HEK293 (cell line): Measurements from ENCODE around the gene SELENOO.
A peak's percentile ranks its signal among the peaks of the same experiment; 100 is the strongest.

Experiments used
- BCL11A ChIP-seq: fragments of 450-650 bp; formaldehyde crosslinking; IDR thresholded peaks from 2 replicates; pipeline ENCODE4 v1.5.1; 2016; ENCODE audit warnings: low read depth, missing biosample characterization, missing genetic modification characterization
- GLIS1 ChIP-seq: fragments of 450-650 bp; formaldehyde crosslinking; IDR thresholded peaks from 2 replicates; pipeline ENCODE4 v1.5.1; 2016; ENCODE audit warnings: missing biosample characterization, missing genetic modification characterization
- HIC1 ChIP-seq: fragments of 450-650 bp; formaldehyde crosslinking; IDR thresholded peaks from 2 replicates; pipeline ENCODE4 v1.5.1; 2016; ENCODE audit warnings: missing biosample characterization, missing genetic modification characterization
- HOXD13 ChIP-seq: sonication (generic); formaldehyde crosslinking; IDR thresholded peaks from 2 replicates; pipeline ENCODE4 v1.8.0; 2022; ENCODE audit warnings: missing genetic modification reagents, borderline replicate concordance
- KLF17 ChIP-seq: fragments of 450-650 bp; formaldehyde crosslinking; IDR thresholded peaks from 2 replicates; pipeline ENCODE4 v1.5.1; 2016; ENCODE audit warnings: missing biosample characterization, missing genetic modification characterization
- RBAK ChIP-seq: fragments of 450-650 bp; formaldehyde crosslinking; IDR thresholded peaks from 2 replicates; pipeline ENCODE4 v1.5.1; 2016; ENCODE audit warnings: missing biosample characterization, missing genetic modification characterization
- SP2 ChIP-seq: fragments of 450-650 bp; formaldehyde crosslinking; IDR thresholded peaks from 2 replicates; pipeline ENCODE4 v1.5.1; 2016; ENCODE audit warnings: missing biosample characterization, missing genetic modification characterization
- WT1 ChIP-seq: fragments of 450-650 bp; formaldehyde crosslinking; IDR thresholded peaks from 2 replicates; pipeline ENCODE4 v1.5.1; 2016; ENCODE audit warnings: missing biosample characterization, missing genetic modification characterization
- ZBTB17 ChIP-seq: fragments of 450-650 bp; formaldehyde crosslinking; IDR thresholded peaks from 2 replicates; pipeline ENCODE4 v1.5.1; 2016; ENCODE audit warnings: missing biosample characterization, missing genetic modification characterization
- ZBTB20 ChIP-seq: fragments of 450-650 bp; formaldehyde crosslinking; IDR thresholded peaks from 2 replicates; pipeline ENCODE4 v1.5.1; 2016; ENCODE audit warnings: missing biosample characterization, missing genetic modification characterization
- ZBTB49 ChIP-seq: fragments of 450-650 bp; formaldehyde crosslinking; IDR thresholded peaks from 2 replicates; pipeline ENCODE4 v1.5.1; 2016; ENCODE audit warnings: missing biosample characterization, missing genetic modification characterization, low read depth
- ZBTB6 ChIP-seq: fragments of 450-650 bp; formaldehyde crosslinking; IDR thresholded peaks from 2 replicates; pipeline ENCODE4 v1.5.1; 2017; ENCODE audit warnings: missing biosample characterization, missing genetic modification characterization
- ZBTB8A ChIP-seq: fragments of 450-650 bp; formaldehyde crosslinking; IDR thresholded peaks from 2 replicates; pipeline ENCODE4 v1.5.1; 2016; ENCODE audit warnings: missing biosample characterization, missing genetic modification characterization
- ZIC2 ChIP-seq: fragments of 450-650 bp; formaldehyde crosslinking; IDR thresholded peaks from 2 replicates; pipeline ENCODE4 v1.5.1; 2016; ENCODE audit warnings: missing biosample characterization, missing genetic modification characterization
- ZNF157 ChIP-seq: fragments of 450-650 bp; formaldehyde crosslinking; IDR thresholded peaks from 2 replicates; pipeline ENCODE4 v1.5.1; 2016; ENCODE audit warnings: missing biosample characterization, missing genetic modification characterization
- ZNF23 ChIP-seq: fragments of 450-650 bp; formaldehyde crosslinking; IDR thresholded peaks from 2 replicates; pipeline ENCODE4 v1.5.1; 2016; ENCODE audit warnings: missing biosample characterization, missing genetic modification characterization, borderline replicate concordance
- ZNF24 ChIP-seq: fragments of 450-650 bp; formaldehyde crosslinking; IDR thresholded peaks from 2 replicates; pipeline ENCODE4 v1.5.1; 2016; ENCODE audit warnings: missing biosample characterization, missing genetic modification characterization
- ZNF324 ChIP-seq: fragments of 450-650 bp; formaldehyde crosslinking; IDR thresholded peaks from 2 replicates; pipeline ENCODE4 v1.5.1; 2016; ENCODE audit warnings: missing biosample characterization, missing genetic modification characterization
- ZNF433 ChIP-seq: fragments of 450-650 bp; formaldehyde crosslinking; IDR thresholded peaks from 2 replicates; pipeline ENCODE4 v1.5.1; 2016; ENCODE audit warnings: missing biosample characterization, missing genetic modification characterization, low read depth
- ZNF501 ChIP-seq: fragments of 450-650 bp; formaldehyde crosslinking; IDR thresholded peaks from 2 replicates; pipeline ENCODE4 v1.5.1; 2016; ENCODE audit warnings: missing biosample characterization, missing genetic modification characterization
- ZNF549 ChIP-seq: fragments of 450-650 bp; IDR thresholded peaks from 2 replicates; pipeline ENCODE4 v1.5.1; 2018; ENCODE audit warnings: missing biosample characterization, missing genetic modification characterization, mild to moderate bottlenecking, inconsistent platforms, moderate library complexity
- ZNF571 ChIP-seq: fragments of 450-650 bp; formaldehyde crosslinking; IDR thresholded peaks from 2 replicates; pipeline ENCODE4 v1.5.0; 2017; ENCODE audit warnings: missing biosample characterization, missing genetic modification characterization
- ZNF610 ChIP-seq: fragments of 450-650 bp; formaldehyde crosslinking; IDR thresholded peaks from 2 replicates; pipeline ENCODE4 v1.5.1; 2016; ENCODE audit warnings: missing biosample characterization, missing genetic modification characterization, borderline replicate concordance
- ZNF624 ChIP-seq: fragments of 450-650 bp; formaldehyde crosslinking; IDR thresholded peaks from 2 replicates; pipeline ENCODE4 v1.5.1; 2017; ENCODE audit warnings: missing biosample characterization, missing genetic modification characterization
- ZNF629 ChIP-seq: fragments of 450-650 bp; formaldehyde crosslinking; IDR thresholded peaks from 2 replicates; pipeline ENCODE4 v1.5.1; 2017; ENCODE audit warnings: missing biosample characterization, missing genetic modification characterization
- ZNF654 ChIP-seq: fragments of 450-650 bp; formaldehyde crosslinking; IDR thresholded peaks from 2 replicates; pipeline ENCODE4 v1.5.1; 2016; ENCODE audit warnings: low read depth, missing biosample characterization, missing genetic modification characterization
- ZNF658 ChIP-seq: fragments of 450-650 bp; formaldehyde crosslinking; IDR thresholded peaks from 2 replicates; pipeline ENCODE4; 2016; ENCODE audit warnings: missing biosample characterization, missing genetic modification characterization
- ZNF670 ChIP-seq: fragments of 450-650 bp; formaldehyde crosslinking; IDR thresholded peaks from 2 replicates; pipeline ENCODE4 v1.5.1; 2016; ENCODE audit warnings: missing biosample characterization, missing genetic modification characterization, low read depth
- ZNF76 ChIP-seq: fragments of 450-650 bp; formaldehyde crosslinking; IDR thresholded peaks from 2 replicates; pipeline ENCODE4; 2016; ENCODE audit warnings: low read depth, missing biosample characterization, missing genetic modification characterization, borderline replicate concordance
- ZNF768 ChIP-seq: fragments of 450-650 bp; formaldehyde crosslinking; IDR thresholded peaks from 2 replicates; pipeline ENCODE4 v1.5.1; 2018; ENCODE audit warnings: missing biosample characterization, mild to moderate bottlenecking, missing genetic modification characterization
- ZNF777 ChIP-seq: fragments of 450-650 bp; formaldehyde crosslinking; IDR thresholded peaks from 2 replicates; pipeline ENCODE4 v1.5.1; 2017; ENCODE audit warnings: missing biosample characterization, missing genetic modification characterization, borderline replicate concordance
- ZNF837 ChIP-seq: fragments of 450-650 bp; formaldehyde crosslinking; IDR thresholded peaks from 2 replicates; pipeline ENCODE4 v1.5.1; 2016; ENCODE audit warnings: missing biosample characterization, missing genetic modification characterization
- ZNF843 ChIP-seq: fragments of 450-650 bp; formaldehyde crosslinking; IDR thresholded peaks from 2 replicates; pipeline ENCODE4 v1.5.1; 2016; ENCODE audit warnings: missing biosample characterization, missing genetic modification characterization
- ZSCAN4 ChIP-seq: fragments of 450-650 bp; formaldehyde crosslinking; IDR thresholded peaks from 2 replicates; pipeline ENCODE4 v1.5.1; 2017; ENCODE audit warnings: missing biosample characterization, missing genetic modification characterization

The SELENOO gene

GRCh38 chr22:50244420-50245213 lies 43.8 kb downstream of the SELENOO start, which contains the start of gene TUBGCP6 (continued):
- TF ChIP-seq RBAK, result no peak
- TF ChIP-seq ZNF670, result no peak
- no peak for TF ChIP-seq ZNF624 (tag by site-specific recombination)
- TF ChIP-seq ZNF610 (tag by site-specific recombination), result peak; percentile 91
- peak; percentile 49; the same call in 1 of the 2 replicates for TF ChIP-seq ZIC2
- peak; percentile 69 for TF ChIP-seq HIC1 (tag by site-specific recombination)
- TF ChIP-seq ZNF23 (tag by site-specific recombination), result no peak
- TF ChIP-seq ZBTB6 (tag by site-specific recombination), result 0 out of 2 replicates have a peak, but pooled peaks have one; percentile 13
- no peak for TF ChIP-seq ZNF157 (tag by site-specific recombination)
- TF ChIP-seq ZSCAN4 (tag by site-specific recombination), result no peak
- peak; percentile 100 for TF ChIP-seq ZNF629 (tag by site-specific recombination)
- TF ChIP-seq ZNF76 (tag by site-specific recombination), result peak; percentile 79; the same call in 1 of the 2 replicates
- peak; percentile 37; the same call in 1 of the 2 replicates for TF ChIP-seq ZBTB8A
- TF ChIP-seq ZBTB20 (tag by site-specific recombination), result peak; percentile 93
- TF ChIP-seq ZBTB17 (tag by site-specific recombination), result peak; percentile 75
- TF ChIP-seq ZNF501, result peak; percentile 88; the same call in 1 of the 2 replicates
- TF ChIP-seq ZNF571, result no peak
- peak; percentile 36 for TF ChIP-seq GLIS1 (tag by site-specific recombination)
- TF ChIP-seq ZNF768 (tag by site-specific recombination), result no peak
- TF ChIP-seq ZBTB49 (tag by site-specific recombination), result no peak
- peak; percentile 92 for TF ChIP-seq ZNF324
- TF ChIP-seq KLF17, result peak; percentile 93
- 0 out of 2 replicates have a peak, but pooled peaks have one; percentile 20 for TF ChIP-seq WT1 (tag by site-specific recombination)
- TF ChIP-seq SP2 (tag by site-specific recombination), result peak; percentile 92
- TF ChIP-seq ZNF837 (tag by site-specific recombination), result 0 out of 2 replicates have a peak, but pooled peaks have one; percentile 21
- TF ChIP-seq ZNF654 (tag by site-specific recombination), result no peak
- no peak for TF ChIP-seq HOXD13 (CRISPR knock-in tag)
- no peak for TF ChIP-seq ZNF658 (tag by site-specific recombination)
- no peak for TF ChIP-seq BCL11A (tag by site-specific recombination)
- peak; percentile 56; the same call in 1 of the 2 replicates for TF ChIP-seq ZNF843
- no peak for TF ChIP-seq ZNF777 (tag by site-specific recombination)
- no peak for TF ChIP-seq ZNF549 (tag by site-specific recombination)
- TF ChIP-seq ZNF433 (tag by site-specific recombination), result no peak
- no peak for TF ChIP-seq ZNF24 (tag by site-specific recombination)
